ENCODE data around the gene C1QTNF6. TPM values are rescaled to one million over a fixed set of nuclear protein-coding genes. Genes with fewer than 3 reads are reported as not detected.
"Not testable (repeated sequence)": the region's sequence is repeated elsewhere in the genome, so short reads cannot be mapped to it uniquely, and the experiment has no call there.

Gene C1QTNF6
- total RNA-seq, 1 donor from 2014 or later, result 5.1 TPM

- H3K4me3 ChIP-seq (ENCODE audit: low read depth, low read length), result no peak overlapping the region
- H3K27me3 ChIP-seq (ENCODE audit: control insufficient read depth, insufficient read depth, low read length), result peaks cover 2% of the 10 kb centered on the region
- no peaks in the 10 kb centered on the region for H3K36me3 ChIP-seq (ENCODE audit: control insufficient read depth, insufficient read depth, low read length)
- TF ChIP-seq CTCF (IDR thresholded peaks at IDR 0.05; ENCODE audit: insufficient read depth, low read length, poor library complexity, severe bottlenecking), result no peak
- no peak for DNase-seq (ENCODE audit: low read depth)
These were observed 14.0 kb upstream of the C1QTNF6 start for GRCh38 chr22:37202001-37202555.

- DNase-seq (ENCODE audit: low read depth); H3K4me3 ChIP-seq (ENCODE audit: low read depth, low read length); H3K36me3 ChIP-seq (ENCODE audit: control insufficient read depth, insufficient read depth, low read length); H3K27me3 ChIP-seq (ENCODE audit: control insufficient read depth, insufficient read depth, low read length): not testable (repeated sequence)
These were observed 13.4 kb upstream of the C1QTNF6 start for GRCh38 chr22:37201443-37201820.

- Histone ChIP-seq H3K27me3 (ENCODE audit: control insufficient read depth, insufficient read depth, low read length) (peaks cover 2% of the 10 kb centered on the region), H3K4me3 (ENCODE audit: low read depth, low read length) (no peak overlapping the region), H3K36me3 (ENCODE audit: control insufficient read depth, insufficient read depth, low read length) (no peaks in the 10 kb centered on the region)
- TF ChIP-seq CTCF (IDR thresholded peaks at IDR 0.05; ENCODE audit: insufficient read depth, low read length, poor library complexity, severe bottlenecking), result no peak
- DNase-seq (ENCODE audit: low read depth), result no peak
These were observed 11.7 kb upstream of the C1QTNF6 start for GRCh38 chr22:37199760-37200108.

GRCh38 chr22:37199103-37199759, 11.2 kb upstream of the C1QTNF6 start:
- Histone ChIP-seq H3K36me3 (ENCODE audit: control insufficient read depth, insufficient read depth, low read length) (no peaks in the 10 kb centered on the region), H3K4me3 (ENCODE audit: low read depth, low read length) (peak overlapping the region; percentile 71), H3K27me3 (ENCODE audit: control insufficient read depth, insufficient read depth, low read length) (peaks cover 2% of the 10 kb centered on the region)
- TF ChIP-seq CTCF (IDR thresholded peaks at IDR 0.05; ENCODE audit: insufficient read depth, low read length, poor library complexity, severe bottlenecking), result peak; percentile 93
- DNase-seq (ENCODE audit: low read depth), result peak; percentile 74

- peak; percentile 75 for TF ChIP-seq CTCF (IDR thresholded peaks at IDR 0.05; ENCODE audit: insufficient read depth, low read length, poor library complexity, severe bottlenecking)
- Histone ChIP-seq H3K27me3 (ENCODE audit: control insufficient read depth, insufficient read depth, low read length) (peaks cover 2% of the 10 kb centered on the region), H3K4me3 (ENCODE audit: low read depth, low read length) (peak overlapping the region; percentile 71), H3K36me3 (ENCODE audit: control insufficient read depth, insufficient read depth, low read length) (no peaks in the 10 kb centered on the region)
- DNase-seq (ENCODE audit: low read depth), result no peak
These were observed 10.4 kb upstream of the C1QTNF6 start for GRCh38 chr22:37198258-37199102.

- Histone ChIP-seq H3K36me3 (ENCODE audit: control insufficient read depth, insufficient read depth, low read length) (no peaks in the 10 kb centered on the region), H3K27me3 (ENCODE audit: control insufficient read depth, insufficient read depth, low read length) (no peaks in the 10 kb centered on the region), H3K4me3 (ENCODE audit: low read depth, low read length) (peak overlapping the region; percentile 71)
- peak; percentile 71 for DNase-seq (ENCODE audit: low read depth)
- no peak for TF ChIP-seq CTCF (IDR thresholded peaks at IDR 0.05; ENCODE audit: insufficient read depth, low read length, poor library complexity, severe bottlenecking)
These were observed 9.6 kb upstream of the C1QTNF6 start for GRCh38 chr22:37197451-37198257.

Measured in kidney epithelial cell (primary cell).